NCI-H1105 (cell line): ENCODE measurements around the gene DMTF1.
A peak's percentile ranks its signal among the peaks of the same experiment; 100 is the strongest.

Experiments
- DNase-seq: peaks from one replicate; lab custom pipeline; 2025; lab: John Stamatoyannopoulos, UW

The DMTF1 gene

DNA sequence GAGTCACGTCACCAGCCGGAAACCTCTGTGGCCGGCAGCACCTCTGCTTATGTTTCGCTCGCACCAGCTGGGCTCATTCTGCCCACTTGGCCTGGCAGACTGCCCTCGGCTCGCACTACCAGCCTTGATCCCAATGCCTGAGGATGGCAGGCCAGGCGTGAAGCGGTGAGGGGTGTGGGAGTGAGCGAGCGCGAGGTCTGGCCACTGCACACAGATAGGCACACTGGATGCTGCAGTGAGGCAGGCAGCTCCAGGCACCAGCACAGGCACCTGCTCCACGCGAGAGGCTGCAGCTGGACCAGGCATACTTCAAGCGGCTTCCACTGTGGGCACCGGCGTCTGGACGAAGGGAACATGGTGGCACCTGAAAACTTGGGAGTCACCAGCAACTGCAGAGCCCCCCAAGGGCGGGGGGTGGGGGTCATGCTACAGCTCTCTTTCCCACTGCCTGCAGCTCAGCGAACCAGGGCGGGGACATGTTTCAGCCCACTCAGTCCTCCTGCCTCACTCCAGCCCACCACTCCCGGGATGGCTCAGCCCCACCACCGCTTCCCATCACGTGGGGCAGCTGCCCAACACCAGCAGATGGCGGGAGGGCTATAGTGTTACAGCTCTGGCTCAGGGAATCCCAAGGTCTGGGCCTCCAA is 5.4 kb upstream of the DMTF1 start:
- no peak for DNase-seq

- DNase-seq = no peak
Measured at GRCh38 chr7:87147500-87147899, 4.8 kb upstream of the DMTF1 start.

- peak; percentile 21 for DNase-seq
Measured at GRCh38 chr7:87148332-87148955, 3.8 kb upstream of the DMTF1 start.

GRCh38 chr7:87151002-87151728 is 1.1 kb upstream of the DMTF1 start:
- no peak for DNase-seq

GRCh38 chr7:87151729-87152111 is 533 bp upstream of the DMTF1 start:
- DNase-seq = no peak

GRCh38 chr7:87152897-87153641 is 816 bp downstream of the DMTF1 start:
- no peak for DNase-seq

DNA sequence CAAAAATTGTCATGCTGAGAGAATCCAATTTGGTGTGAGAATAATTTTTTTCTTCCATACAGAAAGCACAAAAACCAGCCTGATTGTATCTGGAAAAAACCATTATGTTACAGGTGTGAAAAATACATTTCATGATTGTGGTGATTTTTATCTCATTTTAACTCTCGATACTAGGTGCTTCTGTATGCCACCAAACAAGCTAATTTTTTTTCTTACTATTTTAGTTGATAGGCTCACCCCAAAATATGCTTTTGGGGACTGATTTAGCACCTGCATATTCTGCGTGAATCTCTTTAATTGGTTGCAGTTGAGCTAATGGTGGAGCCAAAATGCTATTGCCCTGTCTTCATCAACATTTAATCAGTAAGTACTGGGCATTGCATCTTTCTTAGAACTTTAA is 1.9 kb downstream of the DMTF1 start:
- DNase-seq = no peak

DNA sequence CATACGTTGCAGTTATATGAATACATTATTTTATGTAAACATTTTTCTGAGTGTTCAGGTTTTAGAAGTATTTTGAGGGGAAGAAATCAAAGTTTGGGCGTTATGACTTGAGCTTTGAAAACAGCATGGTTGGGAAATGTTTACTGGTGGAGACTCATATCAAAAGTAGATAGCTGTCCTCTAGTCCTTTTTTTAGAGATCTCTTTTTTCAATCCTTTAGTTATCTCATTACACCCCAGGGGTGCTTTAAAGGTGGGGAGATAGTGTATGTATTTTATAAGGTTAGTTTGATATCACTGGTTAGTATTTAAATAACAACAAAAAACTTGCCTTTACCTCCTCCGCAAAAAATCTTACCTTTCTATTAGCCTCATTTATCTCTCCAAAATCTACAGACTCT is 2.3 kb downstream of the DMTF1 start:
- DNase-seq = no peak

DNA sequence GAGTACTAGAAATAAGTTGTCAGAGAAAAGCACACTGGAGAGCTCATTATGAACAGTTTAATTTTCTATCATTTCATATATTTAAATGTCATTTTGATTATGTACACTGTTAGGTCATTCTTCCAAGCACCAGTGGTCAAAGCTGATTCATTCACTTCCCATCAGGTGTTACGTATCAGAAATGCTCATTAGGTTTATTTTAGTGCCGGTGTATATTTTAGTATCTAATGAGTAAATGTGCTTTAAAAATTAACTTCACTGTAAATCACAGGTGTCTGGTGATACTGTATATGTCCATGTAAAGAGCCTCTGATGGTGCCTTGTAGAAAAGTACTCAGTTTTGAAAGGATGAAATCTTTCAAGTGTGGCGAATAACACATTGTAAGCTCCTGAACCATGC is 3.5 kb downstream of the DMTF1 start:
- DNase-seq = no peak

DNA sequence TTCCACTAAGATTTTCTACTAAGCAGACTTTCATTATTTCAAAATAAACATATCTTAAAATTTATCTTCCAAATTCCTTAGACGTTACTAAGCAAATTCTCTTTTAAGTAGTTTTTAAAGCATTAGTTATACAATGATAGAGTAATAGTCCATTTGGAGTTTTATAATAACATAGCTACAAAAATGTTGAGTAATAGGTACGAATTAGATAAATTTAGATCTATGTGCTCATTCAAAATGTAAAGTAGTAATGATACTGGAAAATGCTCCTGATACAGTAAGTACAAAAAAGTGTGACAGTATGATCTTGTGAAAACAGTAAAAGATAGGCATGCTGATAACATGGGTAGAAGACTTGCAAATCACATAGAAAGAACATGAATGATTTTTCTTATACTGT is 4.5 kb downstream of the DMTF1 start:
- DNase-seq = no peak

GRCh38 chr7:87159538-87159937 is 7.3 kb downstream of the DMTF1 start:
- no peak for DNase-seq

- DNase-seq = no peak
Measured at GRCh38 chr7:87164433-87164832, 12.2 kb downstream of the DMTF1 start.

- DNase-seq = no peak
Measured at GRCh38 chr7:87170828-87171227, 18.6 kb downstream of the DMTF1 start.

DNA sequence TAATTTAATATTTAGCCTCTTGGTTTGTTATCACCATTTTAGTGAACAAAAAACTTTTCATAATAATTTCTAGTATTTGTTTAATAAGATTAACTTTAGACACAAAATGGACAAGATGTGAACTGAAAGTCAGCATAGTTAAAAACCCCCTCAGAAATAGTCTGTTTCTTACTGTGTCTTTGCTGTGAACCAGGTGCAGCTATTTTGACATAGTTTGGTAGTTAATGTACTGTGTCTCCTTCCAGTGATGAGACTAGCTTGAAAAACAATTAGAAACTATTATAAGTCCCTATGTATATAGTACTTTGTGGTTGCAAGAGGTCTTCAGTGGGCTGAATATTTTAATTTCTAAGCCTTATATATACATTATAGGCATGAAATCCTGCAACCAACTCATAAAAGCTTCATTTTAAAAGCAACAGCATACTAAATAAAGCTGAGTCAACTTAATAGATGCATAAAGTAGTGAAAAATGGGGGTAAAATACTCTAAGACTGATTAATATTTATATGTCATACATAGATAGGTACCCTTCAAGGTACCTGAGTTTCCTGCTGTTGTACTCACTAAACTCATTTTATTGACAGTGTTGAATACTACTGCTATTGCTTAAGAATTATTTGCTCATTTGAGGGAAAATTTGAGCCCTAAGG is 19.2 kb downstream of the DMTF1 start:
- no peak for DNase-seq

GRCh38 chr7:87173471-87173870 is 21.2 kb downstream of the DMTF1 start:
- no peak for DNase-seq

DNA sequence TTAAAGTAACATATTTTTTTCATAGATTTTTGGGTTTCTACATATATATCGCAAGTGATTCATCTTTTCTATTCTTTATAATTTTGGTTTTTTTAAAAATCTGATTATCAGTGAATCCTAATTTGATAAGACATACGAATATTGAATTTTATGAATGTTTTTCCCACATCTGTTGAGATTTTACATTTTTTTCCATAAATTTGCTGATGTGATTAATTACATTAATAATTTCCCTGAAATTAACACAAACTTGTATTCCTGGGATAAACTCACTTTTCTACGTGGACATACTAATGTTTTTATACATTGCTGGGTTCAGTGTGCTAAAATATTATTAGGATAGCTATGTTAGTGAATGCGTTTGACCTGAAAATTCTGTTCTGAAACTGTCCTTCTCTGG is 26.1 kb downstream of the DMTF1 start:
- DNase-seq = no peak

- DNase-seq = no peak
Measured at GRCh38 chr7:87179180-87179579, 26.9 kb downstream of the DMTF1 start.

GRCh38 chr7:87187120-87187519 is 34.9 kb downstream of the DMTF1 start:
- no peak for DNase-seq

- DNase-seq = no peak
Measured at GRCh38 chr7:87188930-87189329, 36.7 kb downstream of the DMTF1 start.

DNA sequence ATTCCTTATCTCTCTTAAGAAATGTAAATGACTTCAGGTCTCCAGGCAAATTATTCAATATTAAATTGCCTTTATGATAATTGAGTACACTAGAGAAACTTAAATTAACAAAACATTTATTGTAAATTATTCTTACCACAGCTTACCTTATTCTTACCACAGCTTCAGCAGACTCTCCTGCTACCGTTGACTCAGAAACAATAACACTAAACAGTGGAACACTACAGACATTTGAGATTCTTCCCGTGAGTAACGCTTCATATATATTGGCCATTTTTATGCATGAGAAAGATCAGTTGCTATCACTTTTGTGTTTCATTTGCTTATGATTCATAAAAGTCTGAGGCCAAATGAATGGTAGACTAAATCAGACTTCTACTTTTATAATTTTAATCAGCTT is 38.5 kb downstream of the DMTF1 start:
- DNase-seq = no peak

GRCh38 chr7:87192784-87193487 is 40.7 kb downstream of the DMTF1 start:
- no peak for DNase-seq

- DNase-seq = no peak
Measured at GRCh38 chr7:87193912-87194311, 41.7 kb downstream of the DMTF1 start.
